HG03135 (cell line): ENCODE measurements around the gene C19orf81.
A peak's percentile ranks its signal among the peaks of the same experiment; 100 is the strongest.

Experiments
- ATAC-seq: cut with Tn5 transposase; IDR thresholded peaks from one replicate; pipeline ENCODE4 v1.9.1; 2021; ENCODE audit warnings: mild to moderate bottlenecking, moderate library complexity; ENCODE audit not compliant: unreplicated experiment

Gene C19orf81

GRCh38 chr19:50678323-50678722 lies 29.1 kb downstream of the C19orf81 start:
- ATAC-seq = no peak

GRCh38 chr19:50679177-50680125 lies 30.2 kb downstream of the C19orf81 start:
- peak; percentile 75 for ATAC-seq

- ATAC-seq = no peak
Observed at GRCh38 chr19:50686310-50687032, 37.2 kb downstream of the C19orf81 start.

GRCh38 chr19:50688766-50689165 lies 39.5 kb downstream of the C19orf81 start:
- ATAC-seq = no peak

GRCh38 chr19:50690439-50690838 lies 41.2 kb downstream of the C19orf81 start:
- no peak for ATAC-seq

- no peak for ATAC-seq
Observed at GRCh38 chr19:50693064-50693975, 44.1 kb downstream of the C19orf81 start.

- no peak for ATAC-seq
Observed at GRCh38 chr19:50694815-50695145, 45.5 kb downstream of the C19orf81 start.

GRCh38 chr19:50695251-50696093 lies 46.2 kb downstream of the C19orf81 start:
- ATAC-seq = no peak

- ATAC-seq = no peak
Observed at GRCh38 chr19:50696094-50696483, 46.8 kb downstream of the C19orf81 start.

GRCh38 chr19:50697414-50698124 lies 48.3 kb downstream of the C19orf81 start:
- ATAC-seq = no peak

GRCh38 chr19:50701367-50701985 lies 52.2 kb downstream of the C19orf81 start:
- no peak for ATAC-seq

GRCh38 chr19:50702158-50702870 lies 53.1 kb downstream of the C19orf81 start:
- ATAC-seq = no peak

- no peak for ATAC-seq
Observed at GRCh38 chr19:50702871-50703829, 53.9 kb downstream of the C19orf81 start.

- no peak for ATAC-seq
Observed at GRCh38 chr19:50703915-50704796, 54.9 kb downstream of the C19orf81 start.

GRCh38 chr19:50705422-50706019 lies 56.3 kb downstream of the C19orf81 start:
- no peak for ATAC-seq

- ATAC-seq = no peak
Observed at GRCh38 chr19:50706387-50706786, 57.1 kb downstream of the C19orf81 start.
